Measurements from ENCODE around the gene MMP14.
"Not testable (repeated sequence)": the region's sequence is repeated elsewhere in the genome, so short reads cannot be mapped to it uniquely, and the experiment has no call there.

MMP14 gene

GRCh38 chr14:22814941-22815713 is 21.3 kb upstream of the MMP14 start, which contains the start of gene SLC7A7:
Gene SLC7A7, minus strand, starts transcription at chr14:22815435. Its CDS starts 2,037 bp downstream, at chr14:22813398.
- no peak for DNase-seq

DNA sequence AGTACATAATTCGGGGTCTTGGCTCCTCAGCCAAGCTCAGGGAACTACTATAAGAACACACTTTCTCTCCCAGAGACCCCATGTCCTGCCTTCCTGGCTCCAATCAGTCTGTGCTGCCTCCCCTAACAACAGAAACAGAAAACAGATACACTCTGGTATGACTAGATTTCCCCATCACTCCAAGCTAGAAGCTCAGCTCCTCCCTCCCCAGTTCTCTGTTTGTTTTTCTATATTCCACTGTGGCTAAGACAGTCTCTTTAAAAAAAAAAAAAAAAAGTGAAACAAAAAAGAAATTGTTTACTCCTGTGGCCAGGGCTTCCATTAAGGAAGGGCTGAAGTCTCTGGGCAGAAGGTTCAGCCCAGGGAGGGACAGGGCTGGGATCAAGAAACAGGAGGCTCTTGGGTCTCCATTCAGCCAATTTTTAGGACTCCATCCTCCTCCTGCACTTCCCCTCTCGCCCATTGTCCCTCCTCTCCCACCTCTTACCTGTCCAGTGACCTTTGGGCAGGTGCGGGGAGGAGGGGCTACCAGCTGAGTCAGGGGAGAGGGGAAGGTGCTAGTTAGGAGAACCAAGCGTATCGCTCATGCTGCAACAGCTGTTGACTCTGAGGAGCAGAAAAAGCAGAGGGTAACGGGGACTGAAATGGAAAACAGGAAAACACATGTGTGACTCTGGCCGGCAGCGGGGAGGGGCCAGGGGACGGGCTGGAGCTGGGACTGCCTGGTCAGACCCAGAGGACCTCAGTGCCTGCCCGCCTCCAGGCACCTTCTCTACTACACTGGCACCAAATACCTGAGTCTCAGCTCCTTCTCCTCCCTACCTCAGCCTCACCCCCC is 17.0 kb upstream of the MMP14 start:
- DNase-seq, result no peak

DNA sequence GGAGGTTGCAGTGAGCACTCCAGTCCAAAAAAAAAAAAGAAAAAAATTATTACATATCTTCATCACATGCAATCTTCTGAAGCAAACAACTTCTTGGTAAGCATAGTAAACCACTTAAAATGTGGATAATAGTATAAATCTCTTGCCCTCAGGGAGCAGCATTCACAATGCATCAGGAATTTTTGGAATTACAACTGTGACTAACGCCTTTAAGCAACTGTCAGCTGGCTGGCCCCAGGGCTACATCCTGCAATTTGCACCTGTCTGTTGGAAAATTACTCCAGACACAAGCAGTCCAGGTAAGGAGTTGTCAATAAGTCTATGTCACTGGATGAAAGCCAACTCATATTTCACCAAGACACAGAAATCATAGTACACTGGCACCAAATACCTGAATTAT is 15.7 kb upstream of the MMP14 start:
- no peak for DNase-seq

- DNase-seq, result no peak
Measured at GRCh38 chr14:22821193-22822015, 15.0 kb upstream of the MMP14 start.

DNA sequence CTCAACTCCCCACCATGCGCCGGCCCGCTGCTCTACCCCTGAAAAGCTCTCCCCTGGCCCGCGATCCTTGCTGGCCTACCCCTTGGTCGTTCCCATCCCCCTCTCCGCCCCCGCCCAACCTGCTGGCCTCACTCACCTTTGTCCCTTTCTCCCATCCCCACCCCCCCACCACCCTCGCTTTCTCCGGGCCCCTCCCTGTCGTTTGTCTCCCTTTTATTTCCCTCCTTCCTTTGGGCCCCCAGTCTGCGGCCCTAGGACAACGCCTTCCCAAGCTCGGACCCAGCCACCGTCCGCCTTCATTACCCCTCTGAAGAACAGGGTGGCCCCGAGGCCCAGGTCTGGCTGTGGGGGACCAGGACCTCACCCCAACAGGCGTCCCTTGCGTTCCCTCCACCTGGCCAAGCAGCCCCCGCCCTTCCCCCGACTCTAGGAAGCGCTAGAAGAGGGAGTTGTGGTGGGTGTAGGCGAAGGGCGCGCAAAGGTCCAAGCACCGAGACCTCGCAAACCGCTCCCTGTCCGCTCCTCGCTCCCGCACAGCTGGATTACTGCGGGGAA is 14.3 kb upstream of the MMP14 start:
- no peak for DNase-seq

DNA sequence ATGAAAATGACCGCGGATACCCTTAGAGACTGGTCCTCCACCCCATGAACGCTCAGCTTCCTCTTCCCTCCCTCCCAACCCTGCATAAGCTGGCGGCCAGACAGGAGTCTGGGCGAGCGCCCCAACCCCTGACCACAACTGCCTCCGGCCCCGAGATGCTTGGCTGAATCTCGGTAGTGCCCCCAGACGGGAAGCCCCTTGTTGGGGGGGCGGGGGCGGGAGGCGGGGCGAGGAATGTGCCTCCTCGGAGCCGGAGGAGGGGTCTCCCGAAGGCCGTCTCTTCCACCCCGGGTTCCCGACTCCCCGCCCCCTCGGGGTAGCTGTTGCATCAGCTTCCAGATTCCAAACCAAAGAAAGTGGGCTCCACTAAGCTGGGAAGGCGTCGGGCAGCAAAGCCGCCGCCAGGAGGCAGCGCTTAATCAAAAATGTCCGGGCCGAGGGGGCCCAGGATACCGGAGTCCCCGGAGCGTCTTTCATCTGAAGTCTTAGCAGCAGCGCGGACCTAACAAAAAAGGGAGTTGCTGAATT is 13.8 kb upstream of the MMP14 start:
- peak; percentile 75 for DNase-seq

GRCh38 chr14:22824711-22825359 is 11.6 kb upstream of the MMP14 start:
- DNase-seq, result no peak

DNA sequence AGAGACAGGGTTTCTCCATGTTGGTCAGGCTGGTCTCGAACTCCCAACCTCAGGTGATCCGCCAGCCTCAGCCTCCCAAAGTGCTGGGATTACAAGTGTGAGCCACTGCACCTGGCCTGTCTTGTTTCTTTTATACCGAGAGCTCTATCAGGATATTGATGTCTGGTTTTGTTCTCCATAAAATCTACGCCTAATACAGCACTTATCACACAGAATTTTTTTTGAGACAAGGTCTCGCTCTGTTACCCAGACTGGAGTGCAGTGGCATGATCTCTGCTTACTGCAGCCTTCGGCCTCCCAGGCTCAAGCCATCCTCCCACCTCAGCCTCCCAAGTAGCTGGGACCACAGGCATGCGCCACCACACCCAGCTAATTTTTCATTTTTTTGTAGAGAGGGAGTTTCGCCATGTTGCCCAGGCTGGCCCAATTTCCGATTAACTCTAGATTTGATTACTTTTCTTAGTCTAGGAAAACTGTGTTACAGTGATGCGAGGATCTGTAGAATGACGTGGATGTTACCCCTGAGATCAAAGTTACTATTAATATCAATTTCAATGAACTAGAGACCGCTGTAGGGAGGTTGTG is 7.2 kb upstream of the MMP14 start:
- DNase-seq, result not testable (repeated sequence)

DNA sequence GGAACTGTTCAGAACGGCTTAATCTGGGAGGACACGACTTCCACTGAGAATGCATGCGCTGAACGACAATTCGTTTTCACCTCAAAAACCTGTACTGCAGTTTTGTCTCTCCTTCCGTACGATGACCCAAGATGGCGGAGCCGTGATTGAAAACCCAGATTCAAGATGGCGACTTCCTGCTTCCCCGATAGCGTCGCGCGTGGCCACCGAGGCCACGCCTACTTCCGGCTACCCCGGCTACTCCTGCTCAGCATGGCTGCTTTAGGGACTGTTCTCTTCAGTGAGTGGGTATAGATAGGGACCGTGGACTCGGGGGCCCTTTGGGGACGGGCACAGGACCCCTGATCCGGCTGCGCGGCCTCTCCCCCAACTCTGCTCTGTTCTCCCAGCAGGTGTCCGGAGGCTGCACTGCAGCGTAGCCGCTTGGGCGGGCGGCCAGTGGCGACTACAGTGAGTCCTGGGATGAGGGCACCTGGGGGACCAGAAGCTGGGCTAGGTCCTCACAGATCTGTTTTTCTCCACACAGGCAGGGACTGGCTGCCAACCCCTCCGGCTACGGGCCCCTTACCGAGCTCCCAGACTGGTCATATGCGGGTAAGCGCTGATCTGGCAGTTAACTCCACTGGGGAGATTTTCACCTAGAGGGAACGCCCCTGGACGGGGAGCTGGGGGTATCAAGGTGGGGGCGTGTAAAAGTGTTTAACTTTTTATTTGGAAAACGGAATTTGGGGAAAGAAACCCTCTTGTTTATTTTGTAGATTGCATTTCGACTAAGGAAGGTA is 6.5 kb upstream of the MMP14 start, which contains the start of gene MRPL52:
Gene MRPL52 (plus strand): TSS at position 227 of the 782 bp plus-strand sequence. CDS start 26 bp downstream, at position 253.
- DNase-seq, result peak; percentile 87

DNA sequence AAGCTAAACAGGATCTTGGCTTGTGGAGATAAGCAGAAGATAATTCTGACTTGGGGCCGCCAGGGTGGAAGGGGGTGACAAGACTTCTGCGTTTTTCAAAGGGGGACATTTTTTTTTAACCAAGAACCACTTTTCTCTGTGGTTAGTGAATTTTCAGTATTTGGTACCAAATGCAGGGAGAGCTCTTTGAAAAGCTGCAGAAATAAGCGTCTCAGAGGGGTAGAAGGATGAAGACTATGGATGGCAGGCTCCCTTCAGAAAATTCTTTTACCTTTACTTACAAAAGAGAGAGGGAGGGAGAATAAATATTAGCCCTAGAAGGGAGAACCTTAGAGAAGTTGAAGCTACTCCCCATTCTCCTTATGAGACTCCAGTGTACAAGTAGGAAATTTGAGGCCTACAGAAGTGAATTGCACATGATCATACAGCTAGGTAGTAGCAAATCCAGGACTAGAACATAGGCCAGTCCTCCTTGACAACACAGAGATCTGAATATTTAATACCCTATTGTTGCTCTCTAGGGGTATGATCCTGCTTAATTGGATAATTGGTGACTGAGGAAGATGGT is 5.9 kb upstream of the MMP14 start:
- no peak for DNase-seq

DNA sequence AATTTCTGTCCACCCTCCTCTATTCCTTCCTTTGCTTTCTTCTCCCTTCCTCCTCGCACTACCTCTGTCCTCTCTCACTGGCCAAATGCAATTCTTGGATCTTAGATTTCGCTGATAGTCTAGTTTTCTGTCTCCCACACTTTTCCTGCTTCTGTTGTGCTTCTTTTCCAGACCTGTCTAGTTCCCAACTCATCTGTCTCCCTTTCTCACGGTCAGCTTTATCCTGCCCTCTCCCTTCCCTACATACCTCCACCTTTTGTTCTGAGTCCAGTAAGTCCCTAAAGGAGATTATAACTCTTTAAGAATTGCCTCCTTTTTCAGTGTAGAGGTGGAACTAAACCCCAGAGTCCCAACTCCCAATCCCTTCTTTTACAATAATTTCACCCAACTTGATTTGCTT is 880 bp upstream of the MMP14 start:
- DNase-seq, result no peak

DNA sequence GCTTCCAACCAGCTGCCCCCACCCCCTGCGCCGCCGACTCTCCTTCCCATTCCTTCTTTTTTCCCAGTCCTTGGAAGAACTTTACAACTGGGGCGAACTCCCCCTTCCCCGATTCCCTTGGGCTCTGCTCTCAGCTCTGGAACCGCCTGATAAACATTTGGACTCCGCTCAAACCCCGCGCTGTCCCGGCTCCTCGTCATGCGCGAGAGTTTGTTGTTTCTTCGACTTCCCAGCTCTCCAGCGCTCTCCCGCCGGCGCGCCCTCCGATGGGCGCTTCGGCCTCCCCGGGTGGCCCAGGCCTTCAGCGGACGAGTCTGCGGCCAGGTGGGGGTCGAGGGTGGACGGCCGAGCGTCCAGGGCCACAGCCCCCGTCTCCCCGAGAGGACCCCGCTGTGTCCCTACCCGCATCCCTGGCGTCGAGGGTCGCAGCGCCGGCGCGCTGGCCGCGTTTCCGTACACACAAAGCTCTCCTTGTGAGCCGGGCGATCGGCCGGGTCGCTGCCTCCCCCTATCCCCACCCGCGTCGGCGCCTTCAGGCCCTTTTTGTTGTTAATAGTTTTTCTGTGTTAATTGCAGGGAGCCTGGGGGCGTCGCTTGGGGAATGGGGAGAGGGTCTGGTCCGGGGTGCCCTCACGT is 847 bp downstream of the MMP14 start:
- DNase-seq, result peak; percentile 41

DNA sequence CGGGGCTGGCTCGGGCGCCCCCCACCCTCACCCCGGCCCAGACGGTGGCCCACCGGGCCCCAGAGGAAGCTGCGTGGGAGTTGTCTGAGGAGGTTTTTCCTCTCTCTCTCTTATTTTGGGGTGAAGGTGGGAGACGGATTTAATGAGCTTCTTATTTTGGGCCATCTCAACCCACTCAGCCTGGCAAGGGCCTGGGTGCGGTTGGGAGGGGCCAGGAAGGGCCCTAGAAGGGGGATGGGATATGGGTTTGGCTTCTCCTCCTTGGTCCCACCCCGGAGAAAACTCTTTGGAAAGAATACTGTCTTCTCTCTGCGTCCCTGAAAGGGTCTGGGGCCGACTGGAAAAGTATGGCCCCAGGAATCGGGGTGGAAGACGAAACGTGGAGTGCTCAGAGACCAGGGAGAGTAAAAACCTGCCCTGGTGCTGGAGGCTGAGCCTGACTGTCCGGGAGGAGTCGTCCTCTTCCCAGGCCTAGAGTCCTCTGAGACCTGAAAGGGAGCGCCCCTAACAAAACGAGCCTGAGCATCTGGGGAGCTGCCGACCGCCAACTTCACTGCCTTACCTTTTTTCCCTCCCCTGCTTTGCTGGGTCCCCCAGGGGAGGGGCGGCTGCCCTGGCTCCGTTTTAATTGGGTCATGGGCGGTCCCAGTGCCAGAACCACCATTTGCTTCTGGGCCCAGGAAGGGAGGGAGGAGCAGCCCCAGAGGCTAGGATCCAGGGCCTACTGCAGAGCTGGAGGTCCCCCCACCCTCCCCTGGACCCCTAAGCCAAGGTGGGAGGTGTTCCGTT is 1.6 kb downstream of the MMP14 start:
- no peak for DNase-seq

- no peak for DNase-seq
Measured at GRCh38 chr14:22838631-22839041, 2.3 kb downstream of the MMP14 start.

DNA sequence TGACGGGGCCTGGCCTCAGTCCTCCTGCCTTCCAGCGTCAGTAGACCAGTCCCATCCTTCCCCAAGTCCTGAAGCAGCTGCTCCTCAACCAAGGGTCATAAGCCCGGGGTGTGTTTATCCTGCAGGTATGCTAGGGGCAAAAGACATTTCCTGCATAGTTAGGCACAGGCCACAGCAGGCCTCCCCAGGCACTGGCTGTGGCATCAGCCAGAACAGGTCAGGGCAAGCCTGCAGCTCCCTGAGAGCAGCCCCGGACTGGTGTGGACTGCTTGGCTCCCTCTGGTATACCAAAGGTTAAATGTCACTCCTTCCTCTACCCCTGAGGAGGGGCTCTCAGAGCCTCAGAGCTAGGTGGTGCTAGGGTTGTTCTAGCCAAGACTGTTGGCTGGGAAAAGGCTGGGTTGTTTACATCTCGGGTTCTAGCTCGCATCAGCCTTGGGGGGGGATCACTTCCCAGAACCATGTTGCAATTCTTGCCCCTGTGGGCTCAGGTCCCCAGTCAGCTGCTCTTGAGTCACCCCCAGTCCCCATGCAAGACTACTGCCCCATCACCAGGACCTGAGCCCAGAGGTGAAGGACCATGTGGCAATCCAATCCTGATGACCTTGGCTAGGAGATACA is 2.9 kb downstream of the MMP14 start:
- no peak for DNase-seq

- no peak for DNase-seq
Measured at GRCh38 chr14:22841311-22841710, 4.9 kb downstream of the MMP14 start.

GRCh38 chr14:22841769-22842168 is 5.4 kb downstream of the MMP14 start:
- DNase-seq, result no peak
